Measurements from ENCODE around the gene HSPBP1. TPM values are rescaled to one million over a fixed set of nuclear protein-coding genes. Genes with fewer than 3 reads are reported as not detected.

HSPBP1 gene
- total and polyA plus RNA-seq, 12 donors = 18.8 to 49.8 (median 33.2) TPM

DNA sequence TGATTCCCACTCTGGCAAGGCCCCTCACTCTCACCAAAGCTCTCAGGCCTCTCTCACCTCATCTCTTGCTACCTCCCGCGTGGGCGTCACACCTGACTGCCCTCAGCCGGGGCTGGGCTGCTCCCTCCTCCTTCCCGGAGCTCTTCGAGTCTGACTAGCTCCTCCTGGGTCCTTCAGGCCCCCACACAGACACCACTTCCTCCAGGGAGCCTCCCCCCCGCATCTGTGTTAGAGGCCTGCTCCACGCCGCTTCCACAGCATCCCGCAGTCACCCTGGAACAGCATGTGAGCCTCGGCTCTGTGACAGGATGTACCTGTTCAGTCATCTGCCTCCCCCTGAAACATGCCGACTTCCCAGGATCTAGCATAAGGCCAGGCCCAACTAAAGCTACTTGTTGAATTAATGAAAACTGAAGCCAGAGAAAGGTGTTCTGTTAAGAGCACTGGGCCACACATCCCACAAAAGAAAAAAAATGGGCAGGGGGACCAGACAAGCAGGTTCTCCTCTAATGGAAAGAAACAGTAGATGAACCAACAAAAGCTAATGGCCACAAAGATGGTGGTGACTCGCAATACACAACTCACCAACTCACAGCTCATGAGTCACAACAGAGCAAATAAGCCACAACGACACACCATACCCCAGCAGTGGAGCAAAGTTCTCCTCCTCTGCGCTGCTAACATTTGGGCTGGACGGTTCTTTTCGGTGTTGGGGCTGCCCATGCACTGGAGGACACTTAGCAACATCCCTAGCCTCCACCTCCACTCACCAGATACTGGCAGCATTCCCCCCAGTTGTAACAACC, 24.1 kb downstream of the HSPBP1 start:
- TF ChIP-seq, protein P1, sequence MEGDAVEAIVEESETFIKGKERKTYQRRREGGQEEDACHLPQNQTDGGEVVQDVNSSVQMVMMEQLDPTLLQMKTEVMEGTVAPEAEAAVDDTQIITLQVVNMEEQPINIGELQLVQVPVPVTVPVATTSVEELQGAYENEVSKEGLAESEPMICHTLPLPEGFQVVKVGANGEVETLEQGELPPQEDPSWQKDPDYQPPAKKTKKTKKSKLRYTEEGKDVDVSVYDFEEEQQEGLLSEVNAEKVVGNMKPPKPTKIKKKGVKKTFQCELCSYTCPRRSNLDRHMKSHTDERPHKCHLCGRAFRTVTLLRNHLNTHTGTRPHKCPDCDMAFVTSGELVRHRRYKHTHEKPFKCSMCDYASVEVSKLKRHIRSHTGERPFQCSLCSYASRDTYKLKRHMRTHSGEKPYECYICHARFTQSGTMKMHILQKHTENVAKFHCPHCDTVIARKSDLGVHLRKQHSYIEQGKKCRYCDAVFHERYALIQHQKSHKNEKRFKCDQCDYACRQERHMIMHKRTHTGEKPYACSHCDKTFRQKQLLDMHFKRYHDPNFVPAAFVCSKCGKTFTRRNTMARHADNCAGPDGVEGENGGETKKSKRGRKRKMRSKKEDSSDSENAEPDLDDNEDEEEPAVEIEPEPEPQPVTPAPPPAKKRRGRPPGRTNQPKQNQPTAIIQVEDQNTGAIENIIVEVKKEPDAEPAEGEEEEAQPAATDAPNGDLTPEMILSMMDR (IDR thresholded peaks at IDR 0.05) = no peak
- no peak for TF ChIP-seq POLR2A (IDR thresholded peaks at IDR 0.05)
- peaks cover 46 to 77% of the 10 kb centered on the region in 2 donors for H3K4me1 ChIP-seq (replicated peaks in 1 of 2)
- no peaks in the 10 kb centered on the region for H3K36me3 ChIP-seq (replicated peaks in 1 of 2)
- no peaks in the 10 kb centered on the region for H3K27me3 ChIP-seq
- intact Hi-C loops (cut with DNase I) = no loop called here
- peak in 1 of 7 donors; percentile 26 for DNase-seq
- H3K9me3 ChIP-seq (replicated peaks in 1 of 3) = no peaks in the 10 kb centered on the region
- H3K4me3 ChIP-seq = peak overlapping the region in 1 of 4 donors; percentile 21
- 55 to 68% (median 60%) methylated on average over 10 to 17 of the region's 17 CpGs for WGBS, 4 donors
- peak overlapping the region in 3 of 5 donors; percentile 70 to 96 (median 91) for H3K27ac ChIP-seq

DNA sequence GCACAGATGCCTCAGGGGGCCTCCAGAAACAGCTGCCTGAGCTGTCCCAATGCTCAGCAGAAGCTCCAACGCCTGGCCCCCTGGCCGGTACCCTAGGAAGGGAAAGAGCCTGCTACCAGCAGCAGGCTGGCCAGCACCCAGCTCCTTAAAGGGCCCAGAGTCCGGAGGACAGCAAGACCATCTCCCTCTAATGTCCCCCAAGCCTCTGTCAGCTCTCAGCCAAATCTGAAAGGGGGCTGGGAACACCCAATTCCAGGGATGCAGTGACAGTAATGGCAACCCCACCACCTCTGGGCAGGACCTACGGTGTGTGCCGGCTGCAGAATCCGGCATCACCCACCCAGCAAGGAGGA, 25.3 kb downstream of the HSPBP1 start:
- no peak for TF ChIP-seq POLR2A (IDR thresholded peaks at IDR 0.05)
- TF ChIP-seq, protein P1 (IDR thresholded peaks at IDR 0.05) = no peak
- intact Hi-C loops (cut with DNase I) = no loop called here
- 42 to 57% (median 52%) methylated on average over 6 of the region's 6 CpGs for WGBS, 4 donors
- H3K27me3 ChIP-seq = no peaks in the 10 kb centered on the region
- DNase-seq = no peak
- H3K9me3 ChIP-seq (replicated peaks in 1 of 3) = no peaks in the 10 kb centered on the region
- H3K36me3 ChIP-seq (replicated peaks in 1 of 2) = peaks cover 0 to 2% of the 10 kb centered on the region in 2 donors
- H3K4me1 ChIP-seq (replicated peaks in 1 of 2) = peaks cover 42 to 77% of the 10 kb centered on the region in 2 donors
- H3K4me3 ChIP-seq = peak overlapping the region in 1 of 4 donors; percentile 35
- H3K27ac ChIP-seq = peak overlapping the region in 4 of 5 donors; percentile 26 to 91 (median 58)

DNA sequence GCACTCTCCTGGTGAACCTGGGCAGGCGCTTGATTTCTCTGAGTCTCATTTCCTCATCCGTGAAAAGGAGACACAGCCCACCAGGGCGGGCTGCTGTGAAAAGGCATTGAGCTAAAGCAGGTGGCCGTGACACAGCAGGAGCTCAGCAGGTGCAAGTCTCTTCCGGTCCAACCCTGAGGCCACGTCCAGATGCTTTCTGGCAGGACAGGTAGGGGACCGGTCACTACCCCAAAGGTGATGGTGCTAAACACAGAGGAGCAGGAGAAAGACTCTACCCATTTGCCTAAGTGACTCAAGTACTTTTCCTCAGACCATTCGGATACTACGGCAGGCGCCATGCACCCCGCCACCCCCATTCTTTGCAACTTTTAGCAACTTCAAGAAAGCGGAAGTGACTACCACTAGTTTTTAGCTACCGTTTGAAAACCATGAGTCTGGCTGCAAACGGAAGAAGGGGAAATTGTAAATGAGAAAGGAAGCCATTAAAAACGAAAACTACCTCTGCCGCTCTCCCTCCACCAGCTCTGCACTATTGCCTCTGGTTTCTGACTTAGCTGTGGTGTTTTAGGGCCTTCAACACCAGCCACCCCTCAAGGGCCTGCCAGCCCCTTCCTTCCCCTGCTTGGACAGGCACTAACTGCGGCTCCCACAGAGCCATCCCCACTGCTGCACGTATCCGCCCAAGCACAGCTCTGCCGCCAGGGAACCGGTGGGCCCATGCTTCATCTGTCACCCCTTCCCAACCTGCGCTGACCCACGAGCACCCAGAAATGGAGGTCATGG, 25.9 kb downstream of the HSPBP1 start:
- DNase-seq = peak in 1 of 7 donors; percentile 29
- intact Hi-C loops (cut with DNase I) = no loop called here
- peak overlapping the region in 4 of 5 donors; percentile 26 to 91 (median 58) for H3K27ac ChIP-seq
- H3K9me3 ChIP-seq (replicated peaks in 1 of 3) = no peaks in the 10 kb centered on the region
- no peaks in the 10 kb centered on the region for H3K27me3 ChIP-seq
- WGBS, 4 donors = 58 to 80% (median 66%) methylated on average over 20 to 23 of the region's 23 CpGs
- H3K4me1 ChIP-seq (replicated peaks in 1 of 2) = peaks cover 41 to 80% of the 10 kb centered on the region in 2 donors
- no peak for TF ChIP-seq POLR2A (IDR thresholded peaks at IDR 0.05)
- TF ChIP-seq, protein P1 (IDR thresholded peaks at IDR 0.05) = no peak
- peaks cover 0 to 5% of the 10 kb centered on the region in 2 donors for H3K36me3 ChIP-seq (replicated peaks in 1 of 2)
- H3K4me3 ChIP-seq = peak overlapping the region in 1 of 4 donors; percentile 35

All from adrenal gland (tissue), 12 donors.